Germinal center (tissue), 1 donor: ENCODE data around the gene ARPP19.
"Not testable (repeated sequence)": the region's sequence is repeated elsewhere in the genome, so short reads cannot be mapped to it uniquely, and the experiment has no call there.

Experiments
- DNase-seq: peaks from one replicate; pipeline ENCODE4 v3.0.0; 2012; ENCODE audit warnings: mixed read lengths, low spot score

Gene ARPP19

DNA sequence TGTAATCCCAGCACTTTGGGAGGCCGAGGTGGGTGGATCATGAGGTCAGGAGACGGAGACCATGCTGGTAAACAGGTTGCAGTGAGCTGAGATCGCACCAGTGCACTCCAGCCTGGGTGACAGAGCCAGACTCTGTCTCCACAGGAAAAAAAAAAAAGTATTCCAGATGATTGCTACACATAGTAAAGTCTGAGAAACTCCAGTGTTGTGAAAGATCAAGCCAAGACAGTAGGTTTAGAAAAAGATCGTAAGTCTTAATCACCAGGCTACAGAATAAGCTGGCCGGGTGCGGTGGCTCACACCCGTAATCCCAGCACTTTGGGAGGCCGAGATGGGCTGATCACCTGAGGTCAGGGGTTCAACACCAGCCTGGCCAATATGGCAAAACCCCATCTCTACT is 56.0 kb downstream of the ARPP19 start:
- not testable (repeated sequence) for DNase-seq

DNA sequence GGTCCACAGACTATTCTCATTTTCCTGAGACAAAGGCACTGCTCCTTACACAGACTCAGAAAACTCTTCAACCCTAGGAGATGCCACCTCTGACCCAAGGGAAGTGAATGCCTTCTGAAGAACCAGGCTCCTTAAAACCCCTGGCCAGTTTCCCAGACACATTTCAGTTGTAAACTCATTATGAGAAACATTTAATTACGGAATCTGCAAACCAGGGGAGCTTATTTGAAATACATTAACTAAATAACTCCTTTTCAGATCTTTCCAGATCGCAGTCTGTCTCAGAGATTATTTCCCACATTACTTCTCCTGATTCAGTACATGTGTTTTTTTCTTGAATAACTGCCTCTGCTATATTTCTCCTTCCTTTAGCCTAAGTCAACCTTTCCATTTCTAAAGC is 57.7 kb downstream of the ARPP19 start:
- no peak for DNase-seq

DNA sequence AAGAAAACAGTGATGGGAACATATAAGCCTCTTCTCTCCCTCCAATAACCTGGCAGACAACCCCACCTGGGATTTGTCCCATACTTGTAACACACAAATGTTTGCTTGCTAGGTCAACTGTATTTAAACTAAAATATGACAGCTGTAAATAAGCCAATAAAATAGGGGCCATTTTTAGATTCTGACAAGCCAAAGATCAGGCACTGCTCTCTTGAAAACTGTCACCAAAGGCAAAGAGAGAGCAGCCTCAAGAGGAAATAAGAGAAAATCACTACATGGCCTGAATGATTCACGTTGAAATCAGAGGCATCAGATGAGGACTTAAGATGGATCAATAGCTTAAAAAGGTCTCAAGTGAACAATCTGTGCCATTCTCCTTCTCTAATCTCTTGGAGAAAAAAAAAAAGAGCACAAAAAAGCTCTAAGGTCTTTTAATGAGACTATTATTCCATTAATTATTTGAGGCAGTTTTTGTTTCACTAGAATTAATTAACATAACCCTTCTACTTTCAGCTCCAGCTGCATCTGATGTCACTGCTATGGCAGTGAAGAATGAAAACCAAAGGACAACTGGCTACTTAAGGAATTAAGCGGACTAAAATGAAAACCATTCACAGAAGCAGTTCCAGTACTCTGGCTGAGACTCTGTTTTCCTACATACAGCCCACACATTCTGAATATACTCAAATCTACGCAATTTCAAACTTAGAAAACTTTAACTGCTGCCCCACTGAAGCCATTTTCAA is 59.2 kb downstream of the ARPP19 start:
- no peak for DNase-seq

DNA sequence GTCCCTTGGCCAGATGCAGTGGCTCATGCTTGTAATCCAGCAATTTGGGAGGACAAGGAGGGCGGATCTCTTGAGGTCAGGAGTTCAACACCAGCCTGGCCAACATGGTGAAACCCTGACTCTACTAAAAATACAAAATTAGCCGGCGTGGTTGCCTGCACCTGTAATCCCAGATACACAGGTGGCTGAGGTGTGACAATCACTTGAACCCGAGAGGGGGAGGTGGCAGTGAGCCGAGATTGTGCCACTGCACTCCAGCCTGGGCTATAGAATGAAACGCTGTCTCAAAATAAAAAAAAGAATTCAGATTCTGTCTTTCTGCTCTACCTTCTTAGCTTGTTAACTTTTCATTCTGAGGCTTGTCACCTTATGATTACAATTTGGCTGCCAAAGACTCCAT is 62.3 kb downstream of the ARPP19 start:
- DNase-seq = no peak

DNA sequence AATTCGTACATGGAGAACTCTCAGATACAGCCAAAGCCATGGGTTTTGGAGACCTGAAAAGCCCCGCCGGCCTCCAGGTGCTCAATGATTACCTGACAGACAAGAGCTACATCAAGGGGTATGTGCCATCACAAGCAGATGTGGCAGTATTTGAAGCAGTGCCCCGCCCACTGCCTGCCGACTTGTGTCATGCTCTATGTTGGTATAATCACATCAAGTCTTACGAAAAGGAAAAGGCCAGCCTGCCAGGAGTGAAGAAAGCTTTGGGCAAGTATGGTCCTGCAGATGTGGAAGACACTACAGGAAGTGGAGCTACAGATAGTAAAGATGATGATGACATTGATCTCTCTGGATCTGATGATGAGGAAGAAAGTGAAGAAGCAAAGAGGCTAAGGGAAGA is 63.7 kb downstream of the ARPP19 start:
- DNase-seq = no peak

DNA sequence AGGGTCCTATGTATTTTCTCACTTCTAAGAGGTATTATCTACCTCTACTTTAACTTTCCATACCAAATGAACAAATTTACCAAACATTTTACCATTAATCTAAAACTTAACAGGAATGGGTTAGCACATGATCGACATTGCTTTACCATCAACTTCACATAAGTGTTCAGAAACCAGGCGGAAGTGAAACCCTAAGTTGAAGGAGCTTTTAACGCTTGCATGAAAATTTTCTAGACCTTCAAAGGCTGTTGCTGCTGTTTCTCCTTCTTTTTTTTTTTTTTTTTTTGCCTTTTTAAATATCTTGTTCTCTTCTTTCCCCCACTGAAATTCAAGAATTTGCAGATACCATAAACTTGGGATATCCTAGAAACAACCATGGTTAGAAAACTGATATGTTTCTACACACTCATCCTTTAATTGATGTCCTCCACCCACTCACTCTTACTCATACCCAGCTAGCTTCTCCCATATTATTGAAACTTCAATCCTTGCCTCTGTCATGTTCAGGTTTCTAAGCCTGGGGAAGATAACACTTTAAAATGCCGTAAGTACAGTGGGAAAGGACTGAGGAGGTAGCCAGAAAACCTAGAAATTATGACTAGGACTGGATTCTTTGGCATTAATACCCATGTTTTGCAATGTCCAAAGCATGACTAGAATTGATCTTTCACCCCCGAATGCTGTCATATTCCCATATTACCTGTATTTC is 64.9 kb downstream of the ARPP19 start:
- peak; percentile 40 for DNase-seq

DNA sequence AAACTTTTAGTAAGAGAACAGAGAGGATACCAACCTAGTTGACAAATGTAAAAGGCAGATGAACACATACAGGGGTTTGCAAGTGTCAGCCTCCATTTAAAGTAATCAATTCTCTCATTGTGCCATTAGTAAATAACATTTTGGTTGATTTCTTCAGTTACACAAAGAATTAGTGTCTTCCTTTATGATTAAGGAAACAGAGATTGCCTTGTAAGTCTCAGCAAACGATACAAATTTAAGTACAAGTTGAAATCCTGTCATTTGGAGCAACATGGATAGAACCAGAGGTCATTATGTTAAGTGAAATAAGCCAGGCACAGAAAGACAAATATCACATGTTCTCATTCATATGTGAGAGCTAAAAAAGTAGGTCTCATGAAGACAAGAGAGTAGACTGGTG is 66.2 kb downstream of the ARPP19 start:
- no peak for DNase-seq

DNA sequence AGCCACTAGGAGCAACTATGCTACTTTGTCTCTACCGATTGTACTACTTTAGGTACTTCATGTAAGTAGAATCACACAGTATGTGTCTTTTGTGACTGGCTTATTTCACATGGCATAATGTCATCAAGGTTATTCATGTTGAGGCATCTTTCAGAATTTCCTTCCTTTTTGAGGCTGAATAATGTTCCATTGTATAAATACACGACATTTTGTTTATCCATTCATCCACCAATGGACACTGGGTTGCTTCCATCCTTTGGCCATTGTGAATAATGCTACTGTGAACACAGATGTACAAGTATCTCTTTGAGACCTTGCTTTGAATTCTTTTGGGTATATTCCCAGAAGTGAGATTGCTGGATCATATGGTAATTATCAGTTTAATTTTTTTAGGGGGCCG is 69.3 kb downstream of the ARPP19 start:
- DNase-seq = no peak

DNA sequence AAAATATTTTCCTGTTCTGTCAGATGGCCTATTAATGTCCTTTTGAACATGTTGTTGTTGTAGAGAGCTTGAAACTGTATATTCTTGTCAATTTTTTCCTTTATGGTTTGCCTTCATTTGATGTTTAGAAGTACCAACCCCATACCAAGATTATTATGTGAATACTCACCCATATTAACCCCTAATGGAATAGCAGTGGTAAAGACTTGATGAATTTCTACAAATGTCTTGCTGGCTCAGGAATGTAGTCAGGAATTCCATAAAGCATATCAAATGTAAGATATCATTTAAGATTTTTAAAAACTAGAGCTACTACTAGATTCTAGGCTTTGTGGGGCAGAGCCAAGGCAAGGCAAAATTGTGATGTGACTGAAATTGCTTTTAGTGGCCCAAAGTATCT is 70.1 kb downstream of the ARPP19 start:
- no peak for DNase-seq
